Skeletal muscle satellite cell (primary cell): ENCODE results near the gene RNF141.

ENCODE experiments used
- H3K27me3 ChIP-seq: 2 replicates; pipeline ENCODE4 v1.7.0; 2013; ENCODE audit warnings: low read length; ENCODE audit not compliant: control insufficient read depth, insufficient read depth
- H3K36me3 ChIP-seq: 2 replicates; pipeline ENCODE4 v1.7.0; 2013; ENCODE audit warnings: mild to moderate bottlenecking, control low read depth, low read length; ENCODE audit not compliant: insufficient read depth
- H3K4me1 ChIP-seq: 2 replicates; pipeline ENCODE4 v1.7.0; 2013; ENCODE audit warnings: low read length; ENCODE audit not compliant: control insufficient read depth, insufficient read depth
- H3K4me2 ChIP-seq: 2 replicates; pipeline ENCODE4 v1.7.0; 2013; ENCODE audit warnings: mild to moderate bottlenecking, low read length
- H3K4me3 ChIP-seq: 2 replicates; pipeline ENCODE4 v1.7.0; 2013; ENCODE audit warnings: low read length
- H3K9ac ChIP-seq: 2 replicates; pipeline ENCODE4 v1.7.0; 2013; ENCODE audit warnings: mild to moderate bottlenecking, low read depth, low read length, moderate library complexity
- H3K9me3 ChIP-seq: replicated peaks from 2 replicates; pipeline ENCODE4 v1.7.0; 2013; ENCODE audit warnings: mild to moderate bottlenecking, control low read depth, low read length

The RNF141 gene

GRCh38 chr11:10484461-10485180 is 56.4 kb downstream of the RNF141 start:
- Histone ChIP-seq H3K4me3 (no peak overlapping the region), H3K9ac (no peak overlapping the region), H3K27me3 (no peaks in the 10 kb centered on the region), H3K4me2 (no peak overlapping the region), H3K36me3 (peaks cover 38% of the 10 kb centered on the region), H3K4me1 (peaks cover 4% of the 10 kb centered on the region), H3K9me3 (no peaks in the 10 kb centered on the region)

- H3K27me3 ChIP-seq = no peaks in the 10 kb centered on the region
- H3K4me1 ChIP-seq = peaks cover 2% of the 10 kb centered on the region
- no peak overlapping the region for H3K9ac ChIP-seq
- H3K4me3 ChIP-seq = no peak overlapping the region
- H3K9me3 ChIP-seq = no peaks in the 10 kb centered on the region
- peaks cover 33% of the 10 kb centered on the region for H3K36me3 ChIP-seq
- H3K4me2 ChIP-seq = no peak overlapping the region
Measured at GRCh38 chr11:10483584-10483983, 57.4 kb downstream of the RNF141 start.

GRCh38 chr11:10483174-10483573 is 57.8 kb downstream of the RNF141 start:
- H3K36me3 ChIP-seq = peaks cover 33% of the 10 kb centered on the region
- H3K4me1 ChIP-seq = peaks cover 3% of the 10 kb centered on the region
- H3K9ac ChIP-seq = no peak overlapping the region
- H3K4me2 ChIP-seq = no peak overlapping the region
- H3K27me3 ChIP-seq = no peaks in the 10 kb centered on the region
- H3K4me3 ChIP-seq = no peak overlapping the region
- no peaks in the 10 kb centered on the region for H3K9me3 ChIP-seq

- no peak overlapping the region for H3K9ac ChIP-seq
- H3K4me3 ChIP-seq = no peak overlapping the region
- no peaks in the 10 kb centered on the region for H3K9me3 ChIP-seq
- peaks cover 3% of the 10 kb centered on the region for H3K4me1 ChIP-seq
- no peak overlapping the region for H3K4me2 ChIP-seq
- no peaks in the 10 kb centered on the region for H3K27me3 ChIP-seq
- H3K36me3 ChIP-seq = peaks cover 33% of the 10 kb centered on the region
Measured at GRCh38 chr11:10481560-10482349, 59.2 kb downstream of the RNF141 start.

GRCh38 chr11:10480760-10481159 is 60.2 kb downstream of the RNF141 start:
- H3K9ac ChIP-seq = no peak overlapping the region
- H3K4me2 ChIP-seq = no peak overlapping the region
- no peak overlapping the region for H3K4me3 ChIP-seq
- no peaks in the 10 kb centered on the region for H3K27me3 ChIP-seq
- peaks cover 39% of the 10 kb centered on the region for H3K36me3 ChIP-seq
- no peaks in the 10 kb centered on the region for H3K9me3 ChIP-seq
- peaks cover 3% of the 10 kb centered on the region for H3K4me1 ChIP-seq

GRCh38 chr11:10480026-10480425 is 61.0 kb downstream of the RNF141 start:
- H3K27me3 ChIP-seq = no peaks in the 10 kb centered on the region
- no peak overlapping the region for H3K9ac ChIP-seq
- no peak overlapping the region for H3K4me3 ChIP-seq
- H3K36me3 ChIP-seq = peaks cover 37% of the 10 kb centered on the region
- H3K4me2 ChIP-seq = no peak overlapping the region
- no peaks in the 10 kb centered on the region for H3K9me3 ChIP-seq
- peaks cover 3% of the 10 kb centered on the region for H3K4me1 ChIP-seq

- Histone ChIP-seq H3K4me1 (peaks cover 3% of the 10 kb centered on the region), H3K4me2 (no peak overlapping the region), H3K9me3 (no peaks in the 10 kb centered on the region), H3K4me3 (no peak overlapping the region), H3K27me3 (no peaks in the 10 kb centered on the region), H3K36me3 (peaks cover 28% of the 10 kb centered on the region), H3K9ac (no peak overlapping the region)
Measured at GRCh38 chr11:10478574-10479550, 62.1 kb downstream of the RNF141 start.

GRCh38 chr11:10478066-10478465 is 62.9 kb downstream of the RNF141 start:
- H3K9ac ChIP-seq = no peak overlapping the region
- H3K9me3 ChIP-seq = no peaks in the 10 kb centered on the region
- no peaks in the 10 kb centered on the region for H3K27me3 ChIP-seq
- H3K36me3 ChIP-seq = peaks cover 23% of the 10 kb centered on the region
- no peak overlapping the region for H3K4me2 ChIP-seq
- no peak overlapping the region for H3K4me3 ChIP-seq
- H3K4me1 ChIP-seq = peaks cover 3% of the 10 kb centered on the region

GRCh38 chr11:10477690-10478046 is 63.3 kb downstream of the RNF141 start:
- peaks cover 19% of the 10 kb centered on the region for H3K36me3 ChIP-seq
- H3K4me1 ChIP-seq = peaks cover 3% of the 10 kb centered on the region
- H3K9me3 ChIP-seq = no peaks in the 10 kb centered on the region

GRCh38 chr11:10476927-10477689 is 63.9 kb downstream of the RNF141 start:
- no peaks in the 10 kb centered on the region for H3K9me3 ChIP-seq
- no peak overlapping the region for H3K4me2 ChIP-seq
- H3K9ac ChIP-seq = no peak overlapping the region
- H3K4me3 ChIP-seq = no peak overlapping the region
- peaks cover 3% of the 10 kb centered on the region for H3K4me1 ChIP-seq
- H3K27me3 ChIP-seq = no peaks in the 10 kb centered on the region
- peaks cover 16% of the 10 kb centered on the region for H3K36me3 ChIP-seq

More at GRCh38 chr11:10477690-10478046, 63.3 kb downstream of the RNF141 start:
- no peak overlapping the region for H3K4me3 ChIP-seq
- no peak overlapping the region for H3K9ac ChIP-seq
- H3K27me3 ChIP-seq = no peaks in the 10 kb centered on the region
- no peak overlapping the region for H3K4me2 ChIP-seq
